SK-N-SH (cell line): ENCODE results near the gene CISH. TPM values are rescaled to one million over a fixed set of nuclear protein-coding genes. Genes with fewer than 3 reads are reported as not detected.

ENCODE experiments used
- CTCF ChIA-PET: fragments of 300-600, 350-600 bp; formaldehyde crosslinking; extraction: SDS; loops from one replicate; lab custom pipeline; 2021; lab: Yijun Ruan, JAX
- POLR2A ChIA-PET: fragments of 350-600 bp; sonication (Branson Sonifier 250); formaldehyde crosslinking; extraction: SDS; loops from one replicate; lab custom pipeline; 2020; ENCODE audit warnings: antibody characterized with exemption, inconsistent platforms; lab: Yijun Ruan, JAX
- DNase-seq: peaks from one replicate; pipeline ENCODE4 v3.0.0; 2012
- H2AFZ ChIP-seq: fragments of 200-600 bp; sonication (generic); 2 replicates; pipeline ENCODE4 v1.8.1; 2016; ENCODE audit warnings: antibody characterized with exemption, mild to moderate bottlenecking, low read depth
- H3F3A ChIP-seq: fragments of 200-600 bp; sonication (generic); replicated peaks from 2 replicates; pipeline ENCODE3; 2016; ENCODE audit warnings: antibody characterized with exemption, mild to moderate bottlenecking; ENCODE audit not compliant: insufficient read depth
- H3K27ac ChIP-seq, 2 experiments: fragments of 200-500 bp in 1 of 2; fragments of 200-600 bp in 1 of 2; sonication (Bioruptor generic) in 1 of 2; sonication (generic), shearing (Covaris generic) in 1 of 2; 2 replicates each; pipeline versions ENCODE4 v1.5.1 to v1.6.1; 2014 to 2016; ENCODE audit warnings: low read depth in 2 of 2, inconsistent platforms in 1 of 2, low read length in 1 of 2, mild to moderate bottlenecking in 1 of 2, mixed read lengths in 1 of 2
- H3K27me3 ChIP-seq: fragments of 200-600 bp; sonication (generic), shearing (Covaris generic); 2 replicates; pipeline ENCODE4 v1.6.1; 2016; ENCODE audit warnings: mixed run types; ENCODE audit not compliant: insufficient read depth
- H3K36me3 ChIP-seq, 2 experiments: fragments of 200-500 bp in 1 of 2; fragments of 200-600 bp in 1 of 2; sonication (Bioruptor generic) in 1 of 2; sonication (generic) in 1 of 2; replicated peaks in 1 of 2; 2 replicates each; pipeline versions ENCODE3 to v1.5.1; 2014 to 2016; ENCODE audit warnings: low read length in 1 of 2, mild to moderate bottlenecking in 1 of 2; ENCODE audit not compliant: insufficient read depth in 2 of 2, control insufficient read depth in 1 of 2
- H3K4me1 ChIP-seq, 2 experiments: fragments of 200-500 bp in 1 of 2; fragments of 200-600 bp in 1 of 2; sonication (Bioruptor generic) in 1 of 2; sonication (generic), shearing (Covaris generic) in 1 of 2; 2 replicates each; pipeline versions ENCODE4 v1.5.1 to v1.6.1; 2014 to 2016; ENCODE audit warnings: low read depth in 1 of 2, low read length in 1 of 2, mixed run types in 1 of 2; ENCODE audit not compliant: insufficient read depth in 2 of 2, control insufficient read depth in 1 of 2
- H3K4me2 ChIP-seq: fragments of 200-600 bp; sonication (generic), shearing (Covaris generic); 2 replicates; pipeline ENCODE4 v1.6.1; 2017; ENCODE audit warnings: mixed run types
- H3K4me3 ChIP-seq, 2 experiments: fragments of 200-500 bp in 1 of 2; fragments of 200-600 bp in 1 of 2; sonication (Bioruptor generic) in 1 of 2; sonication (generic), shearing (Covaris generic) in 1 of 2; 2 replicates each; pipeline versions ENCODE4 v1.5.1 to v1.8.1; 2014 to 2016; ENCODE audit warnings: low read depth in 2 of 2, inconsistent platforms in 1 of 2, low read length in 1 of 2, mild to moderate bottlenecking in 1 of 2, mixed read lengths in 1 of 2, moderate library complexity in 1 of 2
- H3K79me2 ChIP-seq: fragments of 200-600 bp; sonication (generic); 2 replicates; pipeline ENCODE4 v1.8.1; 2017; ENCODE audit warnings: mild to moderate bottlenecking; ENCODE audit not compliant: insufficient read depth
- H3K9ac ChIP-seq: fragments of 200-600 bp; sonication (generic); 2 replicates; pipeline ENCODE4 v1.6.1; 2017; ENCODE audit warnings: mixed run types
- H3K9me2 ChIP-seq: fragments of 200-600 bp; sonication (generic); 2 replicates; pipeline ENCODE4 v1.6.1; 2017; ENCODE audit warnings: mixed run types
- H3K9me3 ChIP-seq: fragments of 200-600 bp; sonication (generic); 2 replicates; pipeline ENCODE4 v1.6.1; 2017; ENCODE audit warnings: mixed run types, mild to moderate bottlenecking, moderate library complexity
- H4K20me1 ChIP-seq: fragments of 200-600 bp; sonication (generic); 2 replicates; pipeline ENCODE4 v1.6.1; 2017; ENCODE audit warnings: mild to moderate bottlenecking, mixed run types; ENCODE audit not compliant: insufficient read depth
- EZH2phosphoT487 ChIP-seq: fragments of 200-600 bp; sonication (generic); IDR thresholded peaks from 2 replicates; pipeline ENCODE4 v1.6.1; 2017; ENCODE audit warnings: low read depth, mixed run types, mild to moderate bottlenecking, antibody characterized with exemption, moderate library complexity, borderline replicate concordance
- FOXM1 ChIP-seq: IDR thresholded peaks from 2 replicates; pipeline ENCODE4 v1.4.0; 2012; ENCODE audit warnings: low read depth, mild to moderate bottlenecking
- JUND ChIP-seq: IDR thresholded peaks from 2 replicates; pipeline ENCODE4 v1.4.0; 2012
- MEF2A ChIP-seq: IDR thresholded peaks from 2 replicates; pipeline ENCODE4 v1.4.0; 2012; ENCODE audit warnings: low read depth, borderline replicate concordance
- MXI1 ChIP-seq: IDR thresholded peaks from 2 replicates; pipeline ENCODE4 v1.6.1; 2012; ENCODE audit warnings: mild to moderate bottlenecking, low read depth, low read length, improper control_type of control experiment
- NFIC ChIP-seq: IDR thresholded peaks from 2 replicates; pipeline ENCODE4 v1.4.0; 2012; ENCODE audit warnings: borderline replicate concordance
- TAF1 ChIP-seq: IDR thresholded peaks from 2 replicates; pipeline ENCODE4 v1.6.1; 2012; ENCODE audit warnings: low read depth, mild to moderate bottlenecking, low read length, moderate library complexity, borderline replicate concordance
- TCF12 ChIP-seq: IDR thresholded peaks from 2 replicates; pipeline ENCODE4 v1.4.0; 2012
- WGBS: methylation state at CpG from one replicate; pipeline ENCODE4 v1.1.6; 2017; ENCODE audit warnings: low lambda C conversion rate; 5-methylcytosine and 5-hydroxymethylcytosine counted together
- polyA plus RNA-seq, 3 experiments: library from polyadenylated mRNA; depleted of rRNA; stranded (reverse); fragments of >200 nt; gene quantifications; 2 replicates each; pipeline ENCODE4 v1.2.3, GENCODE V29; 2012
- TF ChIP-seq, protein P1 (sequence below): fragments of 200-600 bp; sonication (generic); IDR thresholded peaks from 2 replicates; pipeline ENCODE4 v1.6.1; 2017; ENCODE audit warnings: antibody characterized with exemption, mild to moderate bottlenecking, moderate library complexity
- TF ChIP-seq, protein P2 (sequence below): IDR thresholded peaks from 2 replicates; pipeline ENCODE4 v1.6.1; 2012; ENCODE audit warnings: mild to moderate bottlenecking, low read depth, low read length, moderate library complexity

Gene CISH
- polyA plus RNA-seq, 1 of the 3 experiments (the other 2 are of a cell fraction), result 2.6 TPM

GRCh38 chr3:50609763-50610085 lies 1.9 kb downstream of the CISH start (continued):
- TF ChIP-seq FOXM1 (no peak), EZH2phosphoT487 (no peak)

DNA sequence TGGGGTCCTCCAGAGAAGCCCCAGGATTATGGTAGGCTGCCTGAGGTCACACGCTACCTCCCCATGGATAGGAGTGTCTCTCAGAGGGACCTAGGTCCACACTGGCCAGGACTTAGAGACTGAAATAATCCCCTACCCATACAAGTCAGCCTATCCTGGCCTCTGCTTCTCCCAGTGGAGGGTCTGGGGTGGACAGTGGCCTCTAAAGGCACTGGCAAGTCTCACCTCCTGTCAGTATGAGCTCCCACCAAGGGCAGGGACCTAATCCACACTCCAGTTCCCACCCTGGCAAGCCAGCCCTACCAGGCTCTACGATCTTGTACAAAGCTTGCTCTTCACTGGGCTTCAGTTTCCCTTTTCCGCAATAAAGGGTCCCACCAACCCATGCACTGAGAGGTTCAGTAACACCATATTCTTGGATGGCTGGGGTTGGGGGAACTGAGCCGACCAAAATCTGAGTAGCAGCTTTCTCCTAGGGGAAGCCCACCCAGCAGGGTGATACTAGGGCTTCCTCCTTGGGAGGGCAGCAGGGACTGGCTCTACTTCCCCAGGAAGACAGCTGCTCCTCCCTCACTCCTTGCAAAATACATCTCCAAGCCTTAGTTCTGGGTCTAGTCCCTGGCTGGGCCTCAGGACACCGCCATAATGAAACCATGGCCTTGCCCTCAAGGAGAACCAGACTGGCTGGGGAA lies 2.4 kb downstream of the CISH start:
- CTCF ChIA-PET, result interaction anchor here (0.6 to 25.1 kb wide), 8 partner anchors 6 to 349 kb away, joined by 3 to 648 read pairs (median 5); partner anchors contain the start of genes C3orf18 and HEMK1
- peaks cover 0 to 34% of the 10 kb centered on the region in 2 experiments; a peak in 1 of 4 replicates for H3K4me1 ChIP-seq
- POLR2A ChIA-PET, result interaction anchor here (0.8 to 1.6 kb wide), 2 partner anchors 8 to 21 kb away, joined by 4 to 7 read pairs; no protein-coding TSS in a partner anchor
- peaks cover 0 to 4% of the 10 kb centered on the region in 2 experiments for H3K36me3 ChIP-seq
- 84% methylated on average over 5 of the region's 5 CpGs for whole genome bisulfite sequencing
- H3K9ac ChIP-seq, result no peak overlapping the region
- no peak for TF ChIP-seq MEF2A
- TF ChIP-seq, protein P1, sequence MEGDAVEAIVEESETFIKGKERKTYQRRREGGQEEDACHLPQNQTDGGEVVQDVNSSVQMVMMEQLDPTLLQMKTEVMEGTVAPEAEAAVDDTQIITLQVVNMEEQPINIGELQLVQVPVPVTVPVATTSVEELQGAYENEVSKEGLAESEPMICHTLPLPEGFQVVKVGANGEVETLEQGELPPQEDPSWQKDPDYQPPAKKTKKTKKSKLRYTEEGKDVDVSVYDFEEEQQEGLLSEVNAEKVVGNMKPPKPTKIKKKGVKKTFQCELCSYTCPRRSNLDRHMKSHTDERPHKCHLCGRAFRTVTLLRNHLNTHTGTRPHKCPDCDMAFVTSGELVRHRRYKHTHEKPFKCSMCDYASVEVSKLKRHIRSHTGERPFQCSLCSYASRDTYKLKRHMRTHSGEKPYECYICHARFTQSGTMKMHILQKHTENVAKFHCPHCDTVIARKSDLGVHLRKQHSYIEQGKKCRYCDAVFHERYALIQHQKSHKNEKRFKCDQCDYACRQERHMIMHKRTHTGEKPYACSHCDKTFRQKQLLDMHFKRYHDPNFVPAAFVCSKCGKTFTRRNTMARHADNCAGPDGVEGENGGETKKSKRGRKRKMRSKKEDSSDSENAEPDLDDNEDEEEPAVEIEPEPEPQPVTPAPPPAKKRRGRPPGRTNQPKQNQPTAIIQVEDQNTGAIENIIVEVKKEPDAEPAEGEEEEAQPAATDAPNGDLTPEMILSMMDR, result no peak
- TF ChIP-seq, all 33 proteins: peak for 0
- Histone ChIP-seq H3K79me2 (no peaks in the 10 kb centered on the region), H3K27me3 (no peaks in the 10 kb centered on the region), H3K4me2 (no peak overlapping the region), H2AFZ (no peak overlapping the region), H4K20me1 (no peaks in the 10 kb centered on the region), H3K9me2 (no peaks in the 10 kb centered on the region), H3K27ac (no peak overlapping the region), H3F3A (no peaks in the 10 kb centered on the region), H3K9me3 (no peaks in the 10 kb centered on the region), H3K4me3 (no peak overlapping the region)
- DNase-seq, result no peak

- Histone ChIP-seq H3K9me2 (no peaks in the 10 kb centered on the region), H3K79me2 (no peaks in the 10 kb centered on the region), H2AFZ (no peak overlapping the region), H3K27me3 (no peaks in the 10 kb centered on the region), H3F3A (no peaks in the 10 kb centered on the region), H3K4me2 (no peak overlapping the region), H4K20me1 (no peaks in the 10 kb centered on the region), H3K4me3 (no peak overlapping the region), H3K36me3 (peaks cover 0 to 4% of the 10 kb centered on the region in 2 experiments), H3K9ac (no peak overlapping the region), H3K27ac (no peak overlapping the region), H3K9me3 (no peaks in the 10 kb centered on the region), H3K4me1 (peaks cover 0 to 34% of the 10 kb centered on the region in 2 experiments; a peak in 1 of 4 replicates)
- DNase-seq, result no peak
- TF ChIP-seq MXI1 (no peak), JUND (no peak), TAF1 (no peak), NFIC (no peak), TCF12 (no peak), MEF2A (no peak)
- TF ChIP-seq, protein P2, sequence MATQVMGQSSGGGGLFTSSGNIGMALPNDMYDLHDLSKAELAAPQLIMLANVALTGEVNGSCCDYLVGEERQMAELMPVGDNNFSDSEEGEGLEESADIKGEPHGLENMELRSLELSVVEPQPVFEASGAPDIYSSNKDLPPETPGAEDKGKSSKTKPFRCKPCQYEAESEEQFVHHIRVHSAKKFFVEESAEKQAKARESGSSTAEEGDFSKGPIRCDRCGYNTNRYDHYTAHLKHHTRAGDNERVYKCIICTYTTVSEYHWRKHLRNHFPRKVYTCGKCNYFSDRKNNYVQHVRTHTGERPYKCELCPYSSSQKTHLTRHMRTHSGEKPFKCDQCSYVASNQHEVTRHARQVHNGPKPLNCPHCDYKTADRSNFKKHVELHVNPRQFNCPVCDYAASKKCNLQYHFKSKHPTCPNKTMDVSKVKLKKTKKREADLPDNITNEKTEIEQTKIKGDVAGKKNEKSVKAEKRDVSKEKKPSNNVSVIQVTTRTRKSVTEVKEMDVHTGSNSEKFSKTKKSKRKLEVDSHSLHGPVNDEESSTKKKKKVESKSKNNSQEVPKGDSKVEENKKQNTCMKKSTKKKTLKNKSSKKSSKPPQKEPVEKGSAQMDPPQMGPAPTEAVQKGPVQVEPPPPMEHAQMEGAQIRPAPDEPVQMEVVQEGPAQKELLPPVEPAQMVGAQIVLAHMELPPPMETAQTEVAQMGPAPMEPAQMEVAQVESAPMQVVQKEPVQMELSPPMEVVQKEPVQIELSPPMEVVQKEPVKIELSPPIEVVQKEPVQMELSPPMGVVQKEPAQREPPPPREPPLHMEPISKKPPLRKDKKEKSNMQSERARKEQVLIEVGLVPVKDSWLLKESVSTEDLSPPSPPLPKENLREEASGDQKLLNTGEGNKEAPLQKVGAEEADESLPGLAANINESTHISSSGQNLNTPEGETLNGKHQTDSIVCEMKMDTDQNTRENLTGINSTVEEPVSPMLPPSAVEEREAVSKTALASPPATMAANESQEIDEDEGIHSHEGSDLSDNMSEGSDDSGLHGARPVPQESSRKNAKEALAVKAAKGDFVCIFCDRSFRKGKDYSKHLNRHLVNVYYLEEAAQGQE, result no peak
- ChIA-PET CTCF (interaction anchor here (0.9 to 25.1 kb wide), 5 partner anchors 8 to 348 kb away, joined by 3 to 648 read pairs (median 3); partner anchors contain the start of genes C3orf18 and HEMK1), POLR2A (no interaction called here)
- 100% methylated on average over 4 of the region's 7 CpGs for WGBS
Measured at GRCh38 chr3:50608278-50608677, 3.3 kb downstream of the CISH start.
